Astrocyte of the spinal cord (primary cell): Measurements from ENCODE around the gene STKLD1.

Experiments used
- DNase-seq: peaks from one replicate; pipeline ENCODE4 v3.0.0; 2011; ENCODE audit warnings: low read depth, low spot score
- H3K4me3 ChIP-seq: 2 replicates; pipeline ENCODE4 v1.5.1; 2011; ENCODE audit warnings: low read depth, mild to moderate bottlenecking, low read length, moderate library complexity
- CTCF ChIP-seq: IDR thresholded peaks from 2 replicates; pipeline ENCODE4 v1.5.1; 2012; ENCODE audit warnings: low read depth, mild to moderate bottlenecking, low read length, inconsistent platforms
- in situ Hi-C: cut with HindIII; loops from 2 replicates; pipeline ENCODE4 v1.10.0; 2017; ENCODE audit warnings: low sequenced_read_pairs

STKLD1 gene

GRCh38 chr9:133361507-133362092, 14.6 kb upstream of the STKLD1 start:
- in situ Hi-C loops = no loop called here
- TF ChIP-seq CTCF = no peak
- no peak overlapping the region for H3K4me3 ChIP-seq
- DNase-seq = no peak

- in situ Hi-C loops = no loop called here
- H3K4me3 ChIP-seq = no peak overlapping the region
- DNase-seq = no peak
- TF ChIP-seq CTCF = no peak
These were observed 13.7 kb upstream of the STKLD1 start for GRCh38 chr9:133362359-133363044.

- in situ Hi-C loops = no loop called here
- no peak for TF ChIP-seq CTCF
- no peak overlapping the region for H3K4me3 ChIP-seq
- no peak for DNase-seq
These were observed 9.7 kb upstream of the STKLD1 start for GRCh38 chr9:133366435-133366834.

- in situ Hi-C loops = no loop called here
- no peak for DNase-seq
- no peak for TF ChIP-seq CTCF
- no peak overlapping the region for H3K4me3 ChIP-seq
These were observed 8.9 kb upstream of the STKLD1 start for GRCh38 chr9:133367221-133367620.

- in situ Hi-C loops = no loop called here
- no peak for TF ChIP-seq CTCF
- no peak overlapping the region for H3K4me3 ChIP-seq
- no peak for DNase-seq
These were observed 8.4 kb upstream of the STKLD1 start for GRCh38 chr9:133367778-133368177.

- in situ Hi-C loops = no loop called here
- peak; percentile 30 for DNase-seq
- no peak for TF ChIP-seq CTCF
- no peak overlapping the region for H3K4me3 ChIP-seq
These were observed 7.8 kb upstream of the STKLD1 start for GRCh38 chr9:133368249-133368881.
